PC-3 (cell line): ENCODE data around the gene KCTD20.

Experiments used
- EZH2phosphoT487 ChIP-seq: fragments of 300-600 bp; sonication (generic); IDR thresholded peaks from 2 replicates; pipeline ENCODE4 v1.6.1; 2018; ENCODE audit warnings: mild to moderate bottlenecking, antibody characterized with exemption, low read length, borderline replicate concordance
- TF ChIP-seq, protein P1 (sequence below): fragments of 300-600 bp; sonication (generic); conservative IDR thresholded peaks from 2 replicates; pipeline ENCODE4 v1.5.1; 2017; ENCODE audit warnings: antibody characterized with exemption, low read depth, mild to moderate bottlenecking, low read length

DNA sequence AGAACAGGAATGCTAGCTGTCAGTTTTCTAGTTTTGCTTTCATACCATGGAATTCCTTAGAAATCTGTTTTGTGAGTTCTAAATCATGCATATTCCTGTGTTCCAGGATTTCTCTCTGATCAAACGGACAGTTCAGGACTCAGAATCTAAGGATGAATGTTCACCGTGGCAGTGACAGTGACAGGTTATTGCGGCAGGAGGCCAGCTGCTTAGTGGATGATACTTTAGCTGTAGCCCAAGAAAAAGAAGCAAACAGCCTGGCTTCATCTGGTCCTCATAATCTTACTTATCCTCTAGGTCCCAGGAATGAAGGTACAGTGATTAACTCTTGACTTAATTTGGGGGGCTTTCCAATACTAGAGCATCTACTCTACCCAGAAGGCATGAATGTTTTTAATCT lies 27.1 kb downstream of the KCTD20 start:
- TF ChIP-seq, protein P1, sequence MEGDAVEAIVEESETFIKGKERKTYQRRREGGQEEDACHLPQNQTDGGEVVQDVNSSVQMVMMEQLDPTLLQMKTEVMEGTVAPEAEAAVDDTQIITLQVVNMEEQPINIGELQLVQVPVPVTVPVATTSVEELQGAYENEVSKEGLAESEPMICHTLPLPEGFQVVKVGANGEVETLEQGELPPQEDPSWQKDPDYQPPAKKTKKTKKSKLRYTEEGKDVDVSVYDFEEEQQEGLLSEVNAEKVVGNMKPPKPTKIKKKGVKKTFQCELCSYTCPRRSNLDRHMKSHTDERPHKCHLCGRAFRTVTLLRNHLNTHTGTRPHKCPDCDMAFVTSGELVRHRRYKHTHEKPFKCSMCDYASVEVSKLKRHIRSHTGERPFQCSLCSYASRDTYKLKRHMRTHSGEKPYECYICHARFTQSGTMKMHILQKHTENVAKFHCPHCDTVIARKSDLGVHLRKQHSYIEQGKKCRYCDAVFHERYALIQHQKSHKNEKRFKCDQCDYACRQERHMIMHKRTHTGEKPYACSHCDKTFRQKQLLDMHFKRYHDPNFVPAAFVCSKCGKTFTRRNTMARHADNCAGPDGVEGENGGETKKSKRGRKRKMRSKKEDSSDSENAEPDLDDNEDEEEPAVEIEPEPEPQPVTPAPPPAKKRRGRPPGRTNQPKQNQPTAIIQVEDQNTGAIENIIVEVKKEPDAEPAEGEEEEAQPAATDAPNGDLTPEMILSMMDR, result no peak
- no peak for TF ChIP-seq EZH2phosphoT487
